Fibroblast of skin of abdomen (primary cell): Measurements from ENCODE around the gene GLA.
A peak's percentile ranks its signal among the peaks of the same experiment; 100 is the strongest.

Experiments
- DNase-seq: peaks from one replicate; pipeline ENCODE4 v3.0.0-alpha.2; 2013

GLA gene

DNA sequence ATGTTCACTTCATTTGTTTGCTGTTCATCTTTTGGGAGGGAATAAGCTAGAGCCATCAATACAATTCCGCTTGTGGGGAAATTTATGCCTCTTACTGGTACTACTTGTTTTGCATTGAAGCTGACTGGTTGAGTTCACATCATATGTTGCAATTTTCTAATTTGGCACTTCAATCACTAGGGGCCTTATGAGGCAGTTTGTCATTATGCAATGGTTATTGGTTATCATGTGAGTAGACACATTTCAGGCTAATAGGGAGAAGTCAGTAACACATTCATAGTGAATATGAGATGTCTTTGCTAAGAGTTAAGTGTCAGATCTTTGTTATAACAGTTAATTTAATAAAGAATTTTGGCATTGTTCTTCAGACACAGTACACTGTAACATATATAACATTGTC lies 11.9 kb downstream of the GLA start:
- no peak for DNase-seq

DNA sequence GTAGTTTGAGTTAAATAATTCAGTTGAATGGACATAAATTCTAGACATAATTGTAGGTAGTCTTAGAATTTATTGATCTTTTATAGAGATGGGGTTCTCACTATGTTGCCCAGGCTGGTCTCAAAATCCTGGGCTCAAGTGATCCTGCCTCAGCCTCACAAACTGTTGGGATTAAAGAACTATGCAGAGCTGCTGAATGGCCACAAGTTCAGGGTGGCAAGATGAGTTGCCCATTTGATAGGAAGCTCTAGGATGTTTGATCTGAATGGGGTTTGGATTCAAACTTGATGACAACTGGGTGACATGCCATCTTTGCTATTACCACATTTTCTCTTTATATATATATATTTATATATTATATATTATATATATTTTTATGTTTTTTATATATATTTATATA lies 13.4 kb downstream of the GLA start:
- no peak for DNase-seq

DNA sequence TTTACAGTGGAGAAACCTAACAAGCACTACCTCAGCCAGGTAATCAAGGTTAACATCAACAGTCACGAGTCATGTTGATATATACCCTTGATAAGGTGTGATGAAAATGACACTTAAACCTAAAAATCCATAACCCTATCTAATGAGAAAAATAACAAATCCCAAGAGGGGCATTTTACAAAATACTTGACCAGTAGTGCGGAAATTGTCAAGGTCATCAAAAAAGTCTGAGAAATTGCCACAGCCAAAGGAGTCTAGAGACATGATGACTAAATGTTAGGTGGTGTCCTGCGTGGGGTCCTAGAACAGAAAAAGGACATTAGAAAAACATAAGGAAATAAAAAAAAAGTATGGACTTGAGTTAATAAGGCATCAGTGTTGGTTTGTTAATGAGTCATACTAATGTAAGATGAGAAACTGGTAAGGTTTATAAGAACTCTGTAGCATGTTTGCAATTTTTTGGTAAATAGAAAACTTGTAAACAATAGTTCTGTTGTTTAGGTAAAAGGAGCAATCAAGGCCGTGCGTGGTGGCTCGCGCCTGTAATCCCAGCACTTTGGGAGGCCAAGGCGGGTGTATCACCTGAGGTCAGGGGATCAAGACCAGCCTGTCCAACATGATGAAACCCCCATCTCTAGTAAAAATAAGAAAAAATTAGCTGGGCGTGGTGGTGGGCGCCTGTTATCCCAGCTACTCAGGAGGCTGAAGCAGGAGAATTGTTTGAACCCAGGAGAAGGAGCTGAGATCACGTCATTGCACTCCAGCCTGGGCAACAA lies 14.0 kb downstream of the GLA start:
- no peak for DNase-seq

DNA sequence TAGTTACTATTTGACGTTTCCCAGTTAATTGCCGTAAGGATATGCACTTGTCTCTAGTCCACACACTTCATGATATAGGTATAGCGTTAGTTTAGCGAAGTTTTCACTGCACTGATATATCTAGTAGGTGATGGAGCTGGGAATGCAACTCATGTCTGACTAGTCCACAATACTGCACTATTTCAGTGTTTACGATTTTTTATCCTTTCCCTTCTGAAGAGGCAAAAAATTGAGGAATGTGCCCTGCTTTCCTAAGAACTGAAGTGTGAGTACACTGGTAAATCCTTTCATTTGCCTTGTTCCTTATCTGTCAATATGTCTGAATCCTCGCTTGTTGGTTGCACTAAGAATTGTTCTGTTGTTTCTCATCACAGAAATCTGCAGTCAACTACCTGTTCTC lies 15.9 kb downstream of the GLA start:
- no peak for DNase-seq

DNA sequence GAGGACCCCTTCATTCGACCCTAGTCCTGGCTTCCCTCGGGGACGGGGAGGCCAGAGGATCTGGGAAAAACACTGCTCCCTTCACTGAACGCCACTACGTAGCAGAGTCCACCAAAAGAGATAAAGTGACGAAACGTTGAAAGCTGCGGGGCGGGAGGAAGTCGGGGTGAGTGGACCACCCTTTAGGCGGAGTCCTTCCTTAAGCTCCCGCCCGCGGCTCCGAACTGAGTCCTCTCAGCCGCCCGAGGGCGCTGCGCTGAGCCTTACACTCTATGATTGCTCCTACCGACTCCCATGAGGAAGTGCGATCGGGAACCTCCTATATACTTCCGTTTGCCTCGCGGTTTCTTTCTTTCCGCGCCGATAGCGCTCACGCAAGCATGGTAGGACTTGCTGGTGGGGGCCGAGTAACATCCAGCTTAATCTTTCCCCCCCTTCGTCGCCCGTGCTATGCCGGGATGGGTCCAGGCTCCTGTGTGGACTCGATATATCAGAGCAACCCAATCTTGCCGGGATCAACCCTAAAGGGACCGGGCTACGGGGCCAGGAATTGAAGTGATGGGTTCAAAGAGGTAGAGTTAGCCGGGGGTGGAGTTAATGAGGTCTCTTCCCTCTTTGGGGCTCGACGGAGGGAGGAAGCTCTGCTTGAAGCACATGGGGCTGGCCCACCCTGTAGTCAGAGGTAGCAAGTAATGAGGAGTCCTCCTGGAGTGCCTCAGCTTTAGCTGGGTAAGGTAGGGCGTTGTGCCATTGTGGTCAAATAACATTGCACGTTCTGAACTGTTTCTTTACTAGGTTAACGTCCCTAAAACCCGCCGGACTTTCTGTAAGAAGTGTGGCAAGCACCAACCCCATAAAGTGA lies 16.8 kb downstream of the GLA start, which contains the start of gene RPL36A:
TSS of gene RPL36A (plus strand) at position 348 of the 862 bp plus-strand sequence. CDS start at position 381, 33 bp downstream.
- DNase-seq = peak; percentile 92

DNA sequence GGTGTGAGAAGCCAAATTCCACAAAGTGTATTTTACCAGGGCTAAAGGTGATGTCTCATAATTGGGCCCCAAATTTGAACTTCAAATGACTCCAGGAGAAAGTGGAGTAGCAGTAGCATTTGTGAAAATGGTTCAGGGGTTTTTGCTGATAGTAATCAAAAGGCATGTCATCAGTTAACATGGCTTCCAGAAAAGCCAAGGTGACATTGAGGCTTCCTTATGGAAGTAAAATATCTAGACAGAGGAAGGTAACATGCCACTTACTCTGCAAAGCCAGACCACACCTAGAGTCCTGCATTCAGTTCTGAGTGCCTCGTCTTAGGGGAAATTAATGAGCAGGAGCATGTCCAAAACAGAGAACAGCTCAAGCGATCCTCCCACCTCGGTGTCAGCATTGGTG lies 19.1 kb downstream of the GLA start:
- no peak for DNase-seq

DNA sequence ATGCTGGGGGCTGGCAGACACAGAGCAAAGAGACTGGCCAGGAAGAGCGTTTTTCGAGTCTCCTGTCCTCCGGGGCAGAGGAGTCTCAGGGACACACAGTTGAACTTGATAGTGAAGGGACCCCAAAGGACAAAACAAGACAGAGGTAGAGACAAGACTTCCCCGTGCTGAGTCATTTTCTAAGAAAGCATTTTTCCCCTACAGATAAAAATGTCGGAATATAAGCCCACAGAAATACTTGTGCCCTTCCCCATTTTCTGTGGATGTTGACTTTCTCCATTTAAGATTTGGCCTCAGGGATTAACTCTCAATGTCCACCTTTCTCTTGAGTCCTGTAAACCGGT lies 21.2 kb downstream of the GLA start:
- DNase-seq = no peak

DNA sequence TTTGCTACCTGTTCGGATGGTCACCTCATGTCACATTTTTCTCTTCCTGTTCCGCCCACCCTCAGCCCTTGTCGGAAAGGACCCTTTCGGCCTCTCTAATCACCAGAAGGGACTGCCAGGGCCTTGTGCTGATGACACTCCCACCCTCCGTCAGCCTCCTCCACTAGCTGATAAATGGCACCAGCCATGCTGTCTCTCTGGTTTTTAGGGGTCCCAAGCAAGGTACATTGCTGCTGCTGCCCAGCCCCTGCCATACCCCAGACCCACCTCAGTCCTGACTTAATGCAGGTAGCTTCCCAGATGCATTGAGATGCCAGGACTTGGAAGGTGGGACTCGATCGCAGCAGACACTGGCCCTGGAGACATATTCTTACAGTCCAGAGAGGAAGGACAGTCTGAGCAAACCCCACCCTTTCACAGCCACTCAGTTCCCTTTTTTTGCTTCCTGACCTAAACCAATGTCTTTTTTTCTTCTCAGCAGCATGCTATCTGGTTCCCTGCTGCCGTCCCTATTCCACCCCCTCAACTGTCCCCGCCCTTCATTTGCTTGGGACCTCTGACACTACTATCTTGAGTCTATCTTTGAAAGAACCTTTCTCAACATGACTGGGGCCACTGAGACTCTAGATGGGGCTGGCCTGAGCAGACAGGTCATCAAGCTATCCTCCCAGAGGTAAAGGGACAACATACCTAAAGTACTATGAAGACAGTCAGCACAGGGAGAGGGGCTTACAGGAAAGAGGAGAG lies 21.8 kb downstream of the GLA start, which contains the start of gene BTK:
TSS of gene BTK (minus strand) at position 397 of the 747 bp plus-strand sequence. CDS start 10,907 bp downstream, outside the sequence.
- DNase-seq = no peak

DNA sequence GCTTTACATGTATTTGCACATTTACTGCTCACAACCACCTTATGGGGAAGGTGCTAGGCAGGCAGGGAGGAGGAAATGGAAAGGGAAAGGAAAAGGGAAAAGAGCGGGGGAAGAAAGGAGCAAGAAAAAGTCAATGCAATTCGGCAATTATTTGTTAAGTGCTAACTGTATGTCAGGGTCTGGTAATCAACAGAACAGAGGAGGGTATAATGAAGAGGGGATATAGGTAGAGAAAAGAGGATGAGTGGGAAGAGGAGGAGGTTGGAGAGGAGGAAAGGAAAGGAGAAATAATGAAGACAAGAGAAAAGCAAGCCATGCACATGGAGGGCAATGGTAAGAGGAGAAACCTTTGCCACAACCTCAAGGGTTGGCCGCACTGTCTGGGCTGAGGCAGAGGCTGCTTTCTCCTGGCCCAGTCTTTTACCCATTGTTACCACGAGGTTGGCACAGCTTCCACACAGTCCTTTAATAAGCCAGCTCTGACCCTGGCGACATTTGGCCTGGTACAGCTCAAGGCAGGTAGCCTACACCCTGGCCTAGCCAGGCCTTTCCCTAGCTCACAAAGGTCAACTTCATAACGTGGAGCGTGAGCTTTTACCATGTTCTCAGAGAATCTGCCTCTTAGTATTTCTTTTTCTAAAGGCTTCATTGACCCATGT lies 22.6 kb downstream of the GLA start:
- DNase-seq = no peak

DNA sequence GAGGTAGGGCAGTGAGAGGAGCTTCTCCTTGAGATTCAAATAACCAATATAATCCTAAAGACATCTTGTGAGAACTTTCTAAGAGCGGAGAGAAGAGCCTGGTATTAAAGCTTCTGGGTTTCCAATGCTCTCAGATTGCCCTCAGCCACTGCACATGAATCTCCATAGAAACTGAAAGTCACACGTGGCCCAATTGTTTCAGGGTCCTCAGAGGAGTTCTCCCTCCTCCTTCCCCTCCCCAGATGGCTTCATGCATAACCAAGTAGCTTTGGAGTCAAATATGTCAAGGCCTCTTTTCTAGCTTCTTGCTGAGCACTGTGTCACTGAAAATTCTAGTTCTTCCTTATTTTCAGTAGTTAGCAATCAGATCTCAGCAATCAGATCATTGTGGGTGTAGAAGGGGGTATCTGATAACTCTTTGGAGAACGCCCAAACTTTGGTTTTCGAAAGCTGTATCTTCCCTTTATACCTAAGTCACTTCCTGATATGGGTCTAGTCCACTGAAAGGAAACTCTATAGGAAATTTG lies 24.0 kb downstream of the GLA start:
- DNase-seq = no peak

DNA sequence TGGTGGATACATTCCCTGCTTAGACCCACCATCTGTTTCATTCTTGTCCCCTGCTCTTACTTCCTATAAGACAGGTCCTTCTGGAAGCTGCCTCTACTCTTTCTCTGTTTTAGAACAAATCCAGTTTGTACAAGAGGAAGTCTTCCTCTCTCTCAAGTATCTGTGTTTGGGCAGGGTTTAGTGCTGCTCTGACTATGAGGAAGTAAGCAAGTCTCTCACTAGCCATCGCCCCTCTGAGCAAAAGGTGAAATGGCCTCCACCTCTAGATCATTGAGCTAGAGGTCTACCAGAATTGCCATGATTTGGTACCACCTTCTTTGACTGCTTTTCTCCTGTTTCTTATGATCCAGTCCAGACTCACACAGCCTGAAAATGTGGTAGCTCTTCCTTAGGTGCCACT lies 30.2 kb downstream of the GLA start:
- DNase-seq = no peak

DNA sequence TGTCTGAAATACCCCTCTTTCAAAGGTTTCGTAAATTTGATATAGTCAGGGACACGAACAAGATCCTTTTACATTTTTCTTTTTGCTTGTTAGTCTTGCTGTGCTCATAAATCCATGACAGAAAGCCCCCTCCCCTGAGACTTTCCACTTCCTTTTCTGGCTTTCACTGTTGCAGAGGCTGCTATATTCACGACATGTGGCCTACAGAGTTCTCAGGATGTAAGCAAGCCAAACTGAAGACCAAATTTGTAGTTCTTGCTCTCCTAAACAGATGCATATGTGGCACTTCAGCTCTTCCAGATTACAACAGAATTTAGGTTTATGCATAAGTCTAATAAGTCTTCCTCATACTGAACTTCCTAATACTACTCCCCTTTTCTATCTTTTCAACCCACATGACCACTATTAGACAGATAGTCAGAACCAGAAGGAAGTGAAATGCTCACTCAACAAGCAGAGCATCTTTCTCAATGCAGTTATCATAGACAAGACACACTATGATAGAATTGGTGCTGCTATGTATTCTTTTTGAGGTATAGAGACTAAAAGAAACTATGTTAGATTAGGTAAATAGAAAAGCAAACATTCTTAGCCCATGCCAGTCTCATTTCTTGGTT lies 36.7 kb downstream of the GLA start:
- no peak for DNase-seq

DNA sequence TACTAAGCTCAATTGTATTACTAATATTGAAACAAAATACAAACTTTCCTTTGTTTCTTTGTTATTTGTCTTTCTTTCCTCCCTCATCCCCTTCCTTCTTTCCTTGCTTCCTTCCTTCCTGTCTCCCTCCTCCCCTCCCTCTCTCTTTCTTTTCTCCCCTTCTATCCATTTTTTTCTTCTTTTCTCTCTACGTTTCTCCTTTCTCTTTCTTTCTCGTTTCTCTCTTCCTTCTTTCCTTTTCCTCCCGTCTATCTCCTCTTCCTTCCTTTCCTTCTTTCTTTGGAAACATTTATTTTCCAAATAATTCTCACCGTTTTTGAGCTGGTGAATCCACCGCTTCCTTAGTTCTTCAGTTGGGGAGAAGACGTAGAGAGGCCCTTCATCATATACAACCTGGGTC lies 38.0 kb downstream of the GLA start:
- DNase-seq = no peak

DNA sequence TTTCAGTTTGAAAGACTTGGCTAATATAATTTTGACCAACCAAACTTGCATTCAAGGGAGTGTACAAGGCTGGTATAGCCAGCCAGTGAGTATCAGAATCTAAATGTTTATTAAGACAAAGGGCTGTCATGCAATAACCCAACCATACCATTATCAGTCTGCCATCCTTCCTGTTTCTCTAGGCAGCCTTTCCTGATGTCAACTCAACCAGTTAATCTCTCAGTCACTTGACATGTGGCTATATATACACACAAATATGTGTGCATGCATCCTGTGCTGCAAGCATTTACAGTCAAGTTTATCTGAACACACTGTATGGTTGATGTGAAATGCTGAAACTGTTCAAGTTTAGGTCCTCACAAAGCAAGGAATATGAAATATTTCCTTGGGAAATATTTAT lies 38.9 kb downstream of the GLA start:
- no peak for DNase-seq

DNA sequence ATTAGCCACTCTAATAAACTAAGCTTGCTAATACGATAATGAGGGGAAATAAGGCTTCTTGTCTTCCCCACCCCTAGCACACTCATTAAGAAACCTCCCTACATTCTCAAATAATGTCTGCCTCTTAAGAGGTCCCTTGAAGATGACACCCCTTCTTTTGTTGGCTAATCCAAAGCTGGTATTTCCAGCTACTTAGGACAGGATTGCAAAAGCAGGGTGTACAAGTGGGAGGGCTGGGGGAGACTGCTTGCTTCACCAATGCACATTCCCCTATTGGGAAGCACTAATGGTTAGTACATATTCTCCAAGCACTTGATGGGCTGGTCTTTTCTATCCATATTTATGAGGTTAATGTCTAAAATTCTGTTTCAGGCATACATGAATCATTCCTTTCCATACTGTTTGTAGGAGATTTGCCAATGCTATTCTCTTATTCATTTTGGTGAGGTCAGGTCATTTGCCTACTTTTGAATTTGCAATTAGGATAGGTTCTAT lies 42.4 kb downstream of the GLA start:
- DNase-seq = no peak

DNA sequence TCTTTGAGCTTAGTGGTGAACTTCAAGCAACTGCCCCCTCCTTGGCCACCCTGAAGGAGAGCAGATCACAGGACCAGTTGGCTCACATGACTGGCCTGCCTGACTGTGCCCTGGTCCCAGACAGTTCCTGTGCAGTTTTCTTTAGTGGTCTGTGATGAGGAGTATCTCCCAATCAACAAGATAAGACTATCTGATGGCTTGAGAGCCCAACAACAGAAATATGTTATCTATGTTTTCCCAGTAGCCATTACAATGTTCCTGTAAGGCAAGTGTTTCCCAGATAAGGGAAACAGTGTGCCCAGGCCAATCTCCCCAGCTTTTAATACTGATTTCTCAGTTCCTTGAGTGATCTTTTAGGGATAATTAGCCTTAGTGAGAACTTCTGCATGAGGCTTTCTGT lies 45.0 kb downstream of the GLA start:
- no peak for DNase-seq

DNA sequence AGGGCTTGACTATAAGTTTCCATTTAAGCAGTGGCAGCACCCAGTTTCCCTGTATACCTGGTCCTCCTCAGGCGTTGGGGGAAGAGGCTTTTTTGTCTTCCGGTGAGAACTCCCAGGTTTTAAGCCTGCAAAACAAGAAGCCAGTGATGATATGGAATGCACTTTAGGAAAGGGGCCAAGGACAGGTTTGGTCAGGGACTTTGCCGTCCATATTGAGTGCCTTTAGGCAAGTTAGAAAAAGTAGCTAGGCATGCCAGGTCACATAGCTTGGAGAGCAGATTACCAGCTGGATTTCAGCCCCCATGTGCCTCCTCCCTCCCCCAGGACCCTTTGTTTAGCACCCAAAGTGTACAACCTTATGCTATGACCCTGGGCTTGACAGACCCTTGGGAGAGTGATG lies 45.6 kb downstream of the GLA start:
- DNase-seq = no peak

DNA sequence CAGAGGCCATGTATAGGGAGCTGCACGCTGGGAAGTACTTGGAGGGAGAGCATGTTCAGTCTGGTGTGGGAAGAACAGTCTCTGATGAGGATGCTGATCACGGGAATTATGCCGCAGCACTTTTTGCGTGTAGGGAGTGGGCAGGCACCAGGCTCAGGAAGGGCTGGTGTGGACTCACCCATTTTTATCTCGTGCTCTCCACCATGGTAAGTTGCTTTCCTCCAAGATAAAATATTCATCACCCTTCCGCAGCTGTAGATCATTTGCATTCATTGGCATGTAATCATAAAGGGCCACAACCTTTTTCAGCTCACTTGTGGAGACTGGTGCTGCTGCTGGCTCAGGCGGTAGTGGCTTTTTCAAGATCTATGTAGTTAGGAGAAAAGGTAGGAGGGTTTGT lies 47.3 kb downstream of the GLA start:
- DNase-seq = no peak

DNA sequence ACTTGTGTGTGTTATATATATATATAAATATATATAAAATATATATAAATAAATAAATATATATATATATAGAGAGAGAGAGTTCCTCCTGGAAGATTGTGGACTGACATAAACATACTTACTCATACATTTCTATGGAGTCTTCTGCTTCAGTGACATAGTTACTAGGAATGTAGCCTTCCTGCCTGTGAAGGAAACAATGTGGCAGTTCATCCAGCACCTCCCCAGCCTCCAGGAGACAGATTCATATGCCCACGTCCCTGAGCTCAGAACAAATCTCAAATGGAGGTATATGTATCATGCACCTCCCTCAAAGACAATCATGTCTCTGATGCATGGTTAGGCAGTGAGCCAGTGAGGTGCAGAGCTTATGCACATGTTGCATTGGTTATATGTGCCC lies 47.8 kb downstream of the GLA start:
- peak; percentile 10 for DNase-seq

DNA sequence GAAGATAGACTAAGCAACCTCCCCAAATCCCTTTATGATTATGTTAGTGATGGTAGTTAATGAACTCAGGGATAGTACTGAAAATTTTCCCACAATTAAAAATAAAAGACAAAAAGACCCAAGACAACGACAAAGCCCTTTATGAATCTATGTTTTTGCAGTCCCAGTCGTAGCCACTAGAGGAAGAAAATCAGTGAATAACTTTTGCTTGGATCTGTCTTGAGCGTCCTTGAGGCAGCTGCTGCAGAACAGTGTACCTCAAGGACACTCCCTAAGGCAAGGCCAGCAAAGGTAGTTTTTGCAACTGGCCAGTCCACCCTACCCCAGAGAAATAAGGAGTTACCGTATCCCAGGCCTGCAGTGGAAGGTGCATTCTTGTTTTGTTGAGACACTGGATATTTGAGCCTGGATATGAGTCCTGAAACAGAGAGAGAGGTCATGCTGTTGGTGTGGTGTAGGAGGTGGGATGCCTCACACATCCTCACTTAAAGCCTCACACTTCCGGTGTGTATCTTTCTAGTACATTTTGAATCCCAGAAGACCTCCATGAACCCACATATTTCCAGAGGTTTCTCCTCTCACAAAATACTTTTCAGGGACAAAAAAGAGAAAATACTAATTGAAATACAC lies 50.4 kb downstream of the GLA start:
- DNase-seq = no peak

DNA sequence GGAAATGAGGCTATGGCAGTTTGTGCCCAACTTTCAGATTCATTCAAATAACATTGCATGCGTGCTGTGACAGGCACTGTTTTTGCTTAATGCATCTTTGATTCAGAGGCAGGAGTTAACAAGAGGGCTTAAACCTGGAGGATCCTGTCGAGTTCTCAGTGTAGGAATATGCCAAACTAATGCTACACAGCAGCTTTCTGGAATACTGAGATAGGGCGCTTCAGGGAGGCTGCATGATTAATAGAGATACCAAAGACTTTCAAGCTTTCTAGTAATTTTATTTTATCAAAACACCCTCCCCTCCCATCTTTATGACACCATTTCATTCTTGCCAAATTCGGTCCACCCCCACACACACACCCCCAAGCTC lies 58.5 kb downstream of the GLA start:
- DNase-seq = no peak
